GM12865 (cell line): ENCODE measurements around the gene EIF3D.

Experiments used
- DNase-seq: peaks from one replicate; pipeline ENCODE4 v3.0.0; 2010; ENCODE audit warnings: low read depth
- H3K4me3 ChIP-seq: 2 replicates; pipeline ENCODE4 v1.5.1; 2011; ENCODE audit warnings: mild to moderate bottlenecking, low read depth, low read length, control low read depth
- TF ChIP-seq, protein P1 (sequence below): IDR thresholded peaks from 2 replicates; pipeline ENCODE4 v1.5.1; 2011; ENCODE audit warnings: low read length, control low read depth, low read depth, inconsistent platforms; ENCODE audit not compliant: insufficient read depth; ENCODE audit errors: missing control alignments

The EIF3D gene, protein sequence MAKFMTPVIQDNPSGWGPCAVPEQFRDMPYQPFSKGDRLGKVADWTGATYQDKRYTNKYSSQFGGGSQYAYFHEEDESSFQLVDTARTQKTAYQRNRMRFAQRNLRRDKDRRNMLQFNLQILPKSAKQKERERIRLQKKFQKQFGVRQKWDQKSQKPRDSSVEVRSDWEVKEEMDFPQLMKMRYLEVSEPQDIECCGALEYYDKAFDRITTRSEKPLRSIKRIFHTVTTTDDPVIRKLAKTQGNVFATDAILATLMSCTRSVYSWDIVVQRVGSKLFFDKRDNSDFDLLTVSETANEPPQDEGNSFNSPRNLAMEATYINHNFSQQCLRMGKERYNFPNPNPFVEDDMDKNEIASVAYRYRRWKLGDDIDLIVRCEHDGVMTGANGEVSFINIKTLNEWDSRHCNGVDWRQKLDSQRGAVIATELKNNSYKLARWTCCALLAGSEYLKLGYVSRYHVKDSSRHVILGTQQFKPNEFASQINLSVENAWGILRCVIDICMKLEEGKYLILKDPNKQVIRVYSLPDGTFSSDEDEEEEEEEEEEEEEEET

DNA sequence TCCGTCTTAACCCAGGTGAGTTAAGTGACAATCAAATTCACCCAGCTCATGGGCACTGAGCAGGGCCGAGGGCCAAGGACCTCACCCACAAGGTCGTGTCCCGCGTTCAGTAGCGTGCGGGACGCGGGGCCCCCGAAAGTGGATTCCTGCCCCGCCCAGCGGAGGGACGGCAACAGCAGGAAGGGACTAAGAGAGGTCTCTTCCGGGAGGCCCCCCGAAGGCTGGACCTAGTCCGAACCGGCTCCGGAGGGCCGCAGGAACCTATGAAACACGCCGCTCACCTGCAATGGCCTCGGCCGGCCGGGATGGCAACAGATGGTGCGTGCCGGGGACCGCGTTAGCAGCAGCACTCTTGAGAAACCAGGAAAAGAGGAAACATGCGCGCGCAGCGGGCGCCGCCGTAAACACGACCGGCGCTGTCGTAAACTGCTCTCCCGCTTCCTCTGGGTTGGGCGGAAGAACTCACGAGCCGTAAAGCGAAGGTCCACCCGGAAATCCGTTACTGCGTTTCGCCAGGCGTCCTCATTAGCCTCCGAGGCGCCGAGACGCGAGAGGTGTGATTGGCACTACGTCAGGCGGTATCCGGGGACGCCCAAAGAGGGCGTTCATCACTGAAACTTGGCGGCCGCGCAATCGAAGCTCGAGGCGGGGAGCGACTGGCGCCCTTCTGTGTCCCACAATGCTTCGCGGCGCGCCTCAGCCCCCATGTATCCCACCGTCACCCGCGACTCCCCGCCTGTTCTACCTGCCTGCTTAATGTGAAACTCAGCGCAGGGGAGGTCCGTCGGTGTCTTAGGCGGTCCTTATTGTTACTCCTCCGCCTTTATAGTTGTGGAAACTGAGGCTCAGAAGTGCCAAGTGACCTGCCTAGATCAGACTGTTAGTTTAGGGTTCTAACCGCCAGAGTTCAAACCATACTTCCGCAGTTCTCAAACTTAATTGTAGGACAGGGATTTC lies at the start of gene EIF3D:
TSS of gene EIF3D (minus strand) at position 372 of the 957 bp plus-strand sequence. CDS start 3,045 bp downstream, outside the sequence.
- peak within 1 kb of the TSS; percentile 87 for H3K4me3 ChIP-seq
- TF ChIP-seq, protein P1, sequence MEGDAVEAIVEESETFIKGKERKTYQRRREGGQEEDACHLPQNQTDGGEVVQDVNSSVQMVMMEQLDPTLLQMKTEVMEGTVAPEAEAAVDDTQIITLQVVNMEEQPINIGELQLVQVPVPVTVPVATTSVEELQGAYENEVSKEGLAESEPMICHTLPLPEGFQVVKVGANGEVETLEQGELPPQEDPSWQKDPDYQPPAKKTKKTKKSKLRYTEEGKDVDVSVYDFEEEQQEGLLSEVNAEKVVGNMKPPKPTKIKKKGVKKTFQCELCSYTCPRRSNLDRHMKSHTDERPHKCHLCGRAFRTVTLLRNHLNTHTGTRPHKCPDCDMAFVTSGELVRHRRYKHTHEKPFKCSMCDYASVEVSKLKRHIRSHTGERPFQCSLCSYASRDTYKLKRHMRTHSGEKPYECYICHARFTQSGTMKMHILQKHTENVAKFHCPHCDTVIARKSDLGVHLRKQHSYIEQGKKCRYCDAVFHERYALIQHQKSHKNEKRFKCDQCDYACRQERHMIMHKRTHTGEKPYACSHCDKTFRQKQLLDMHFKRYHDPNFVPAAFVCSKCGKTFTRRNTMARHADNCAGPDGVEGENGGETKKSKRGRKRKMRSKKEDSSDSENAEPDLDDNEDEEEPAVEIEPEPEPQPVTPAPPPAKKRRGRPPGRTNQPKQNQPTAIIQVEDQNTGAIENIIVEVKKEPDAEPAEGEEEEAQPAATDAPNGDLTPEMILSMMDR = no peak
- peak; percentile 100 for DNase-seq

DNA sequence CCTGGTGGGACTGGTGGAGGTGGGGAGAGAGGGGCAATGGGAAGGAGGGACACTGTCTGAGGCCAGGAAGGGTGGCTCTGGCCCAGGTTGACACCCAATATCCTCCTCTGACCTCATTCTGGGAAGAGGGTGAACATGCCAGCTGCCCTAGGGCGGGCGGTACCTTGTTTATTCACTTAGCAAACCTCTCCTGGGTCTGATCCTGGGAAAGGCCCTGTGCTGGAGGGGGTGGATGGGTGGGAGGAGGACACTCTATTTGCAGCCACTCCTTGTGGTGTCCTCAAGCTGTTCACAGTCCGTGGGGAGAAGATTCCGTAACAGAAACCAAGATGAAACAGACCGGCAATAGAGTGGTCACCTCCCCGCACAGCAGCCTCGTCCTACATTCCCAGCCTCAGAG lies 49.7 kb upstream of the EIF3D start:
- TF ChIP-seq, protein P1 = no peak
- DNase-seq = no peak
- H3K4me3 ChIP-seq = no peak overlapping the region

DNA sequence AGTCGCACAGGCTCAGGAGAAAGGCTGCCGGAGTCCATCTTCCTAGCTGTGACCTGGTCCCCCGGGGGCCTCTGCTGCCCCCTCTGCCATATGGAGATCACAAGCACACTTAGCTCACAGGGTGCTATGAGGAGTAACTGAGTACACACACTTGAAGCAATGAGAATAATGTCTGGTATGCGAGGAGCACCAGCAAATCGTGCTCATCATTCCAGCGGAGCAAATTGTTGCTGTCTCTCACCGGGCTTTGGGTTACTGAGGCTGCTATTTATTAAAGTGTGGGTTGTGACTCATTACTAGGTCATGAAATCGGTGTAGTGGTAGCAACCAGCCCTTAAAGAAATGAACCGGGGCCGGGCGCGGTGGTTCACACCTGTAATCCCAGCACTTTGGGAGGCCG lies 48.1 kb upstream of the EIF3D start:
- H3K4me3 ChIP-seq = no peak overlapping the region
- TF ChIP-seq, protein P1 = no peak
- DNase-seq = no peak

DNA sequence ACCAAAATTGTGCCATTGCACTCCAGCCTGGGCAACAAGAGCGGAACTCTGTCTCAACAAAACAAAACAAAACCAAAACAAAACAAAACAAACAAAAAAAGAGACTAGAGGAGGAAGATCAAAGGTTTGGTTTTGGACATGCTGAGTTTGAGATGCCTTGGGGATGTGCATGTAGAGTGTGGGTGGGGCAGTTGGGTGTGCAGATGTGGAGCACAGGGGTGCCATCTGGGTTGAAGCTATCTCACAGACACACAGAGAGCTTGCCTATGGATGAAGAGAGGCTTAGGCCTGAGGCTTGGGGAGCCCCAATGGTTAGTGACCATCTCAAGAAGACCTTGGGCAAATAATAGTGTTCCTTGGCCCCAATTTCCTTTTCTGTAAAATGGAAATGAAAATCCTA lies 45.8 kb upstream of the EIF3D start:
- H3K4me3 ChIP-seq = no peak overlapping the region
- no peak for DNase-seq
- TF ChIP-seq, protein P1 = no peak

DNA sequence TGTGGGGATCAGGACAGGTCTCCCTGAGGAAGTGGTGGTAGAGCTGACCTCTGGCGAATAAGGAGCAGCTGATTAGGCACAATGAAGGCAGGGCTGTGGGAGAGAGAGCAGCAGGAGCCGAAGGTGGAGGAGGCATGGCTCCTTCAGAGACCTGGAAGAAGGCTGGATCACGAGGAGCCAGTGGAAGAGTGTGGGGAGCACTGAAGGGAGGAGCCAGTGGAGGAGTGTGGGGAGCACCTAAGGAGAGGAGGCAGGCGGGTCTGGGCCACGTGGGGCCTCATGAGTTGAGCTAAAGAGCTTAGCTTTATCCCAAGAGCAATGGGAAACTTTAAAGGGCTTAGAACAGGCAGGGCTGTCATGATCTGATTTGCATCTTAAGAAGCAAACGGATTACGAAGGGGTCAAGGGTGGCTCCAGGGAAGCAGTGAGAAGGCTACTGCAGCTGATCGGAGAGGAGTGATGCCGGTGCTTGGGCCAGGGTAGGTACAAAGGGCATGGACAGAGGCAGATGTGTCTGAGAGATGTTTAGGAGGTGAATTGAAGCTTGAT lies 44.9 kb upstream of the EIF3D start:
- DNase-seq = no peak
- TF ChIP-seq, protein P1 = no peak

DNA sequence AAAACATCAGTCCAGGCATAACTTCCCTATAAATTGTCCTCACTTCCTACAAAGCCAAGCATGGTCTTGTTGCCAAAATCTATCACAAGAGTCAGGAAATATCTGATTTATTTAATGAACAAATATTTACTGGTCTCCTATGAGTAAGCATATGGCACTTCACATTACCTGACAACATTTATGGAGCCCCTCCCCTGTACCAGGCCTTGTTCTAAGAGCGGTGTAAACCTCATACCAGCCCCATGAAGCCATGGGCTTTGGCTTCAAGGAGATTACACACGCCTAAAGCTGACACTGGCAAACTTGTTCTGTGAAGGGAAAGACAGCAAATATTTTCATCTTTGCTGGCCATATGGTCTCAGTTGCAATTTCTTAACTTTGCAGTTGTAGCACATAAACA lies 43.0 kb upstream of the EIF3D start:
- no peak overlapping the region for H3K4me3 ChIP-seq
- no peak for DNase-seq
- TF ChIP-seq, protein P1 = no peak

More for the DNA sequence above, 44.9 kb upstream of the EIF3D start:
- no peak overlapping the region for H3K4me3 ChIP-seq
